DND-41 (cell line): ENCODE results near the gene ERGIC2.

Experiments used
- CTCF ChIP-seq: IDR thresholded peaks from 2 replicates; pipeline ENCODE4 v1.5.1; 2012; ENCODE audit warnings: borderline replicate concordance, low read length, moderate library complexity, mild to moderate bottlenecking; ENCODE audit not compliant: poor library complexity, severe bottlenecking; ENCODE audit errors: extremely low read depth
- EZH2 ChIP-seq: IDR thresholded peaks from 3 replicates; pipeline ENCODE4 v1.6.1; 2012; ENCODE audit warnings: borderline replicate concordance, low read depth, mild to moderate bottlenecking, moderate library complexity, low read length, inconsistent platforms; ENCODE audit not compliant: severe bottlenecking

- no peak for TF ChIP-seq CTCF
- no peak for TF ChIP-seq EZH2
Measured at GRCh38 chr12:29389295-29389919, 8.4 kb upstream of the ERGIC2 start.
